ENCODE measurements around the gene KATNAL2. TPM values are rescaled to one million over a fixed set of nuclear protein-coding genes. Genes with fewer than 3 reads are reported as not detected.

The KATNAL2 gene
- total RNA-seq, 1 donor from 2014 or later = 0.23 TPM

- H3K4me1 Mint-ChIP-seq (ENCODE audit: low read depth) = peaks cover 9% of the 10 kb centered on the region
- intact Hi-C loops (cut with micrococcal nuclease) = no loop called here
- no peak overlapping the region for H3K27ac Mint-ChIP-seq
- DNase-seq (ENCODE audit: low spot score) = no peak
- no peaks in the 10 kb centered on the region for H3K27me3 Mint-ChIP-seq (ENCODE audit: low read depth)
- peaks cover 10% of the 10 kb centered on the region for H3K36me3 Mint-ChIP-seq (ENCODE audit: low read depth)
- H3K4me3 Mint-ChIP-seq (ENCODE audit: low read depth) = no peak overlapping the region
- H3K9me3 Mint-ChIP-seq = no peaks in the 10 kb centered on the region
Measured at GRCh38 chr18:46909497-46909896, 7.9 kb upstream of the KATNAL2 start.

DNA sequence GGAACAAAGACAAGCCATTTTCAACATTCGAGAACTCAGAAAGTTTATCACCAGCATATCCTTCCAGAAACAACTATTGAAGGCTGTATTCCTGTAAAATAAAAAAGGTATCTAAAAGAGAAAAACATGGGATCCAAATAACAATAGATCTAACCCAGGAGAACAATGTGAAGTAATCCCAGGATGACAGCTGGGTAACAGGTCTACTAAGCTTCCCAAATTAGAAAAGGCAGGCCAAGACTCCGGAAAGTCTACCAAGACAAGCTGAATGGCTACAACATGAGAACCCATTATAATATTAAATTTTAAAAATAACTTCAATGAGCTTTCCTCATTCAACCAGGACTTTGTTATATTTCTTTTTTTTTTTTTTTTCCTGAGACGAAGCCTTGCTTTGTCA lies 6.5 kb upstream of the KATNAL2 start:
- no peak for DNase-seq (ENCODE audit: low spot score)
- H3K27me3 Mint-ChIP-seq (ENCODE audit: low read depth) = no peaks in the 10 kb centered on the region
- intact Hi-C loops (cut with micrococcal nuclease) = loop anchor here (10.0 kb wide), 3 partner anchors 56 to 1036 kb away; partner anchors contain the start of gene HDHD2
- peaks cover 10% of the 10 kb centered on the region for H3K36me3 Mint-ChIP-seq (ENCODE audit: low read depth)
- H3K4me3 Mint-ChIP-seq (ENCODE audit: low read depth) = no peak overlapping the region
- no peaks in the 10 kb centered on the region for H3K9me3 Mint-ChIP-seq
- no peak overlapping the region for H3K27ac Mint-ChIP-seq
- peaks cover 19% of the 10 kb centered on the region for H3K4me1 Mint-ChIP-seq (ENCODE audit: low read depth)

DNA sequence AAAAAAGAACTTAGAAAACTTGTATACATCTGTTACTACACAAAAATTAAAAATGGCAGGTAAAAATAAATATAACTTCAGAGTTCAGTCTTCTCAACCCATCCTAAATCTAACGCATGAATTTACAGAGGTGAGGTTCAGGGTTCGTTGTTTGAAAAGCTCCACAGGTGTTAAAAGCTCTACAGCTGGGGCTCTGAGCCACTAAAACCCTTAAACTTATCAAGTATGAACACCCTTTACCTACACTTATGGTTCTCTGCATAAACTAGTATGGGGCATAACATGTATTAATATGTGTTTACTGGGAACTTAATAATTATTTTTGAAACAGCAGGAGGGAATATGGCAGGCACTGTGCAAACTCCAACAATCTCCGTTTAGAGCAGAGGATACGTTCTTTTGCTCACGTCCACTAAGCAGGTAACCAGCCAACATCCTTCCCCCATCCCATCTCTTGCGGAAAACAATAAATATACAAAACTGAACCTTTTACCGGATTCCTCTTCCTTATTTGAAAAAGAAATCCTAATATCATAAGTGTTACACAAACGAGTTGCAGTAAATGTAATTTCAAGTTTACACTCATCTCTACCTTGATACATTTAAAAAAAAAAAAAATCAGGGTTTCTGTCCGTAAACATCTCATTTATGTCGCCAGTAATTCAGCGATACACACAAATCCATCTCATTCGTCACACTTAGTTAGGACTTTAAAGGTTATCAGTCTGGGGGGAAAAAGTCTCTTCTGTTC lies 1.4 kb upstream of the KATNAL2 start:
- Mint-ChIP-seq H3K27ac (peak overlapping the region; percentile 84), H3K9me3 (no peaks in the 10 kb centered on the region), H3K27me3 (ENCODE audit: low read depth) (peaks cover 6% of the 10 kb centered on the region), H3K4me1 (ENCODE audit: low read depth) (peaks cover 33% of the 10 kb centered on the region), H3K36me3 (ENCODE audit: low read depth) (no peaks in the 10 kb centered on the region), H3K4me3 (ENCODE audit: low read depth) (peak overlapping the region; percentile 87)
- intact Hi-C loops (cut with micrococcal nuclease) = loop anchor here (2.0 to 10.0 kb wide), 6 partner anchors 23 to 1041 kb away; partner anchors contain the start of genes HDHD2 and ST8SIA5
- no peak for DNase-seq (ENCODE audit: low spot score)

GRCh38 chr18:46916551-46917107 lies 773 bp upstream of the KATNAL2 start:
- DNase-seq (ENCODE audit: low spot score) = peak; percentile 24

DNA sequence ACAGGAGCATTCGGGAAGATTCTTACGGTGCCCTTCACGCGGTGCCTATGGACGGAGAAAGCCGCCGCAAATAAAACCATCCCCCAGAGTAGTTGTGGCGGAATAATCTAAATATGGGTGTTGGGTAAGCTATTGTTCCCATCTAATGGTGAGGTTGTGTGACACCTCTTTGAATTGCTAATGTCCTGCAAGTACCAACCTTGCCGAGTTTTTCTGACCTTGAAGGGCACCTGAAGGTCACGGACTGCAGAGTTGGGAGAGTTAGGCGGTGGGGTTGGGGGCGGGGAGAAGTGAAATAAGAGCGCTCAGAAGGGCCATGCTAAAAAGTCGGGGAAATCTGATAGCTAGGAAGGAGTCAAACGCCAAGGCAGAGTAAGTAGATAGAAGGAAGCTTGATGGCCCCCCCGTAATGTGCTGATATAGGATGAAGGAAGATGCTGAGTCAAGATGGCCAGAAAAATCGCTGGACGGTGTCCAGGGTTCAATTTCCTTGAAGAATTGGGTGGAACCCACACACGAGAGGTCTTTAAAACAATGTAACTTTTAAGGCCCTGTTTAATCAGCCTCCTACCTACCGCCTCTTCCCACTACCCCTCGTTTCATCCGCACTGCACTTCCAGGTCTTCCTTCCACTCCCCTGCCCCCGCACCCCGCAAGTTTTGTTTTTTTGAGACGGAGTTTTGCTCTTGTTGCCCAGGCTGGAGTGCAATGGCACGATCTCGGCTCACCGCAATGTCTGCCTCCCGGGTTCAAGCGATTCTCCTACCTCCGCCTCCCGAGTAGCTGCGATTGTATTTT lies 600 bp downstream of the KATNAL2 start:
- DNase-seq (ENCODE audit: low spot score) = no peak
- H3K4me1 Mint-ChIP-seq (ENCODE audit: low read depth) = peaks cover 33% of the 10 kb centered on the region
- intact Hi-C loops (cut with micrococcal nuclease) = loop anchor here (2.0 to 10.0 kb wide), 6 partner anchors 25 to 1043 kb away; partner anchors contain the start of genes HDHD2 and ST8SIA5
- no peaks in the 10 kb centered on the region for H3K36me3 Mint-ChIP-seq (ENCODE audit: low read depth)
- H3K27me3 Mint-ChIP-seq (ENCODE audit: low read depth) = peaks cover 6% of the 10 kb centered on the region
- peak overlapping the region; percentile 78 for H3K4me3 Mint-ChIP-seq (ENCODE audit: low read depth)
- no peaks in the 10 kb centered on the region for H3K9me3 Mint-ChIP-seq
- H3K27ac Mint-ChIP-seq = peak overlapping the region; percentile 31

More at GRCh38 chr18:46916551-46917107, 773 bp upstream of the KATNAL2 start:
- no peaks in the 10 kb centered on the region for H3K9me3 Mint-ChIP-seq
- H3K27ac Mint-ChIP-seq = peak overlapping the region; percentile 84
- H3K36me3 Mint-ChIP-seq (ENCODE audit: low read depth) = no peaks in the 10 kb centered on the region
- peaks cover 6% of the 10 kb centered on the region for H3K27me3 Mint-ChIP-seq (ENCODE audit: low read depth)
- intact Hi-C loops (cut with micrococcal nuclease) = loop anchor here (2.0 to 10.0 kb wide), 6 partner anchors 24 to 1042 kb away; partner anchors contain the start of genes HDHD2 and ST8SIA5
- peaks cover 33% of the 10 kb centered on the region for H3K4me1 Mint-ChIP-seq (ENCODE audit: low read depth)
- H3K4me3 Mint-ChIP-seq (ENCODE audit: low read depth) = peak overlapping the region; percentile 87

GRCh38 chr18:46920067-46920466 lies 2.7 kb downstream of the KATNAL2 start:
- intact Hi-C loops (cut with micrococcal nuclease) = no loop called here
- DNase-seq (ENCODE audit: low spot score) = no peak
- H3K4me3 Mint-ChIP-seq (ENCODE audit: low read depth) = no peak overlapping the region
- peaks cover 22% of the 10 kb centered on the region for H3K4me1 Mint-ChIP-seq (ENCODE audit: low read depth)
- no peak overlapping the region for H3K27ac Mint-ChIP-seq
- H3K9me3 Mint-ChIP-seq = no peaks in the 10 kb centered on the region
- H3K36me3 Mint-ChIP-seq (ENCODE audit: low read depth) = no peaks in the 10 kb centered on the region
- peaks cover 9% of the 10 kb centered on the region for H3K27me3 Mint-ChIP-seq (ENCODE audit: low read depth)

DNA sequence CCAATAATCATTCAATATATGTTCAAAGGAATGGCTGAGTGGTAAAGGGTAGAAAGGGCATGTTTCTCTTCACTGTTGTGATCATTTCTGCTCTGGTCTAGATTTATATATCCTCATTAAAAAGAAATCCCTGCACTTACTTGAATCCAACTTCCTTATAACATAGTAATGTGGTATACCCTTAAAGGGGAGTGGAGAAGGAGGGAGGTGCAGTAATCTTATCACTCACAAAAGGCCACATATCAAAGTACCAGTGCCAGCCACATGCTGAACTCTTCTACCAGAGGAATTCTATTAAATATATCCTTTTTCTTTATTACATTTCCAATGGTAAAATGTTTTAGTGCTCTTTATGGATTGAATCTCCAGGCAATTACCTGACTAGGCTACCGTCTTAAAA lies 3.3 kb downstream of the KATNAL2 start:
- no peaks in the 10 kb centered on the region for H3K36me3 Mint-ChIP-seq (ENCODE audit: low read depth)
- no peak overlapping the region for H3K27ac Mint-ChIP-seq

GRCh38 chr18:46939337-46939963 lies 22.0 kb downstream of the KATNAL2 start:
- Mint-ChIP-seq H3K36me3 (ENCODE audit: low read depth) (no peaks in the 10 kb centered on the region), H3K4me3 (ENCODE audit: low read depth) (no peak overlapping the region), H3K9me3 (no peaks in the 10 kb centered on the region), H3K27me3 (ENCODE audit: low read depth) (peaks cover 12% of the 10 kb centered on the region), H3K4me1 (ENCODE audit: low read depth) (no peaks in the 10 kb centered on the region), H3K27ac (no peak overlapping the region)
- no peak for DNase-seq (ENCODE audit: low spot score)
- intact Hi-C loops (cut with micrococcal nuclease) = no loop called here

More for the DNA sequence above, 3.3 kb downstream of the KATNAL2 start:
- H3K9me3 Mint-ChIP-seq = no peaks in the 10 kb centered on the region
- H3K4me3 Mint-ChIP-seq (ENCODE audit: low read depth) = no peak overlapping the region
- peaks cover 16% of the 10 kb centered on the region for H3K4me1 Mint-ChIP-seq (ENCODE audit: low read depth)
- intact Hi-C loops (cut with micrococcal nuclease) = no loop called here
- peaks cover 9% of the 10 kb centered on the region for H3K27me3 Mint-ChIP-seq (ENCODE audit: low read depth)
- no peak for DNase-seq (ENCODE audit: low spot score)

DNA sequence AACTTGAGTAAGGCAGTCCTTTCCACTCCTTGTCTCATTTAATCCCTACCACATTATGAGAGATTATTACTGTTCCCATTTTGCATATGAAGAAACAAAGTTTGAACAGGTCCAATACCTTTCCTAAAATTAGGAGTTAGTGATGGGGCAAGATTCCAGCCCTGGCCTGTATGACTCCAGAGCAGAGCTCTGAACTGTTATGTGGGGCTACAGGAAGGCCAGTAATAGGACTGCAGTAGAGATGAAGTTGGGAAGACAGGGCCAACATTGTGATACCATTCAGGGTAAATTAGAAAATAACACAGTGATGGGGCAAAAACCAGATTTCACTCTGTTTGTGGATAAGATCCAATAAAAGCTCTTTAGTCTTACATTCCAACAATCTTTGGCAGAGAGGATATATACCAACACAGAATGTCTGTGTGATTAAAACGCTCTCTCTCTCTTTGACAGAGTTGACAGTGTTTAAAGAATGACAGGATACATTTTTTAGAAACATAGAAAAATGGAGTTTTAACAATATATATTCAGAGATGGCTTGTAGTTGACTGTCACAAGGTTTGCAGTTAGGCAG lies 22.7 kb downstream of the KATNAL2 start:
- intact Hi-C loops (cut with micrococcal nuclease) = no loop called here
- no peaks in the 10 kb centered on the region for H3K9me3 Mint-ChIP-seq
- H3K27ac Mint-ChIP-seq = no peak overlapping the region
- DNase-seq (ENCODE audit: low spot score) = no peak
- H3K36me3 Mint-ChIP-seq (ENCODE audit: low read depth) = no peaks in the 10 kb centered on the region
- peaks cover 14% of the 10 kb centered on the region for H3K27me3 Mint-ChIP-seq (ENCODE audit: low read depth)
- no peaks in the 10 kb centered on the region for H3K4me1 Mint-ChIP-seq (ENCODE audit: low read depth)
- no peak overlapping the region for H3K4me3 Mint-ChIP-seq (ENCODE audit: low read depth)

DNA sequence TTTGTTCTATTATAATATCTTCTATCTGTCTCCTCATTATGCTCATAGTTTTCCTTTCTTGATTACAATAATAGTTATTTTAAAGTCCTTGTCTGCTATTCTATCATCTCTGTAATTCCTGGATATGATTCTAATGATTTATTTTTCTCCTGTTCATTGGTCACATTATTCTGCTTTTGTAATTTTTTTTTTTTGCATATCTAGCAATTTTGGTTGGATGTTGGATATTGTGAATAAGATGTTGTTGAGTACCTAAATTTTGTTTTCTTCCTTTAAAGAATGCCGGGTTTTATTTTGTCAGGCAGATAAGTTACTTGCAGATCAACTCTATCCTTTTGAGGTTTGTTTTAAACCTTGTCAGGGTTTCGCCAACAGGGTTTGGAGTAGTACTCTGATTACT lies 25.2 kb downstream of the KATNAL2 start:
- Mint-ChIP-seq H3K36me3 (ENCODE audit: low read depth) (no peaks in the 10 kb centered on the region), H3K4me1 (ENCODE audit: low read depth) (no peaks in the 10 kb centered on the region), H3K27me3 (ENCODE audit: low read depth) (peaks cover 15% of the 10 kb centered on the region), H3K27ac (no peak overlapping the region), H3K9me3 (no peaks in the 10 kb centered on the region), H3K4me3 (ENCODE audit: low read depth) (no peak overlapping the region)
- DNase-seq (ENCODE audit: low spot score) = no peak
- intact Hi-C loops (cut with micrococcal nuclease) = no loop called here

- Mint-ChIP-seq H3K36me3 (ENCODE audit: low read depth) (no peaks in the 10 kb centered on the region), H3K4me1 (ENCODE audit: low read depth) (no peaks in the 10 kb centered on the region), H3K27ac (no peak overlapping the region), H3K9me3 (no peaks in the 10 kb centered on the region), H3K27me3 (ENCODE audit: low read depth) (peaks cover 10% of the 10 kb centered on the region), H3K4me3 (ENCODE audit: low read depth) (no peak overlapping the region)
- peak; percentile 62 for DNase-seq (ENCODE audit: low spot score)
- intact Hi-C loops (cut with micrococcal nuclease) = no loop called here
Measured at GRCh38 chr18:46946656-46947282, 29.4 kb downstream of the KATNAL2 start.
